Testis (tissue), 2 donors: ENCODE data around the gene TRIM71.
A peak's percentile ranks its signal among the peaks of the same experiment; 100 is the strongest.

Experiments
- CTCF ChIP-seq, 3 experiments: fragments of 450-650 bp in 2 of 3; fragments of 200-600 bp in 1 of 3; sonication (generic) in 1 of 3; IDR thresholded peaks; one replicate each; pipeline ENCODE4 v1.5.1; 2016 to 2019; ENCODE audit warnings: antibody characterized with exemption in 3 of 3, mild to moderate bottlenecking in 2 of 3, moderate library complexity in 1 of 3
- POLR2A ChIP-seq: fragments of 450-650 bp; IDR thresholded peaks from one replicate; pipeline ENCODE4 v1.6.1; 2017; ENCODE audit warnings: antibody characterized with exemption, mild to moderate bottlenecking, moderate library complexity

- TF ChIP-seq CTCF (IDR thresholded peaks at IDR 0.05) (peak; percentile 24 to 64 (median 59)), POLR2A (no peak)
Measured at GRCh38 chr3:32781211-32781968, 36.4 kb upstream of the TRIM71 start.
